GM12865 (cell line): ENCODE results near the gene TMEM131.

Source experiments
- DNase-seq: peaks from one replicate; pipeline ENCODE4 v3.0.0; 2010; ENCODE audit warnings: low read depth
- H3K4me3 ChIP-seq: 2 replicates; pipeline ENCODE4 v1.5.1; 2011; ENCODE audit warnings: mild to moderate bottlenecking, low read depth, low read length, control low read depth
- TF ChIP-seq, protein P1 (sequence below): IDR thresholded peaks from 2 replicates; pipeline ENCODE4 v1.5.1; 2011; ENCODE audit warnings: low read length, control low read depth, low read depth, inconsistent platforms; ENCODE audit not compliant: insufficient read depth; ENCODE audit errors: missing control alignments

Gene TMEM131

DNA sequence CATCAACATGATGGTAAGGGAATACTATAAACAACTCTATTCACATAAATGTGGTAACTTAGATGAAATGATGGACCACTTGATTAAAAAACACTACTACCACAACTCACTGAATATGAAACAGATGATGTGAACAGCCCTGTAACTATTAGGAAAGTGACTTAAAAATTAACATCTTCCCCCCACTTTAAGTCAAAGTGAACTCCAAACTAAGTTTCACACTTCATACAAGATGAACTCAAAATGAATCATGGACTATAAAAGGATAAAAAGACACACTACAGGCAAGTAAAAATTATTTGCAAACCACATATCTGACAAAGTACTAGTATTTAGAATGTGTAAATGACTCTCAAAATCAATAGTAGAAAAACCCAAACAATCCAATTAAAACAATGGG lies 210.8 kb downstream of the TMEM131 start:
- DNase-seq, result no peak
- H3K4me3 ChIP-seq, result no peak overlapping the region
- TF ChIP-seq, protein P1, sequence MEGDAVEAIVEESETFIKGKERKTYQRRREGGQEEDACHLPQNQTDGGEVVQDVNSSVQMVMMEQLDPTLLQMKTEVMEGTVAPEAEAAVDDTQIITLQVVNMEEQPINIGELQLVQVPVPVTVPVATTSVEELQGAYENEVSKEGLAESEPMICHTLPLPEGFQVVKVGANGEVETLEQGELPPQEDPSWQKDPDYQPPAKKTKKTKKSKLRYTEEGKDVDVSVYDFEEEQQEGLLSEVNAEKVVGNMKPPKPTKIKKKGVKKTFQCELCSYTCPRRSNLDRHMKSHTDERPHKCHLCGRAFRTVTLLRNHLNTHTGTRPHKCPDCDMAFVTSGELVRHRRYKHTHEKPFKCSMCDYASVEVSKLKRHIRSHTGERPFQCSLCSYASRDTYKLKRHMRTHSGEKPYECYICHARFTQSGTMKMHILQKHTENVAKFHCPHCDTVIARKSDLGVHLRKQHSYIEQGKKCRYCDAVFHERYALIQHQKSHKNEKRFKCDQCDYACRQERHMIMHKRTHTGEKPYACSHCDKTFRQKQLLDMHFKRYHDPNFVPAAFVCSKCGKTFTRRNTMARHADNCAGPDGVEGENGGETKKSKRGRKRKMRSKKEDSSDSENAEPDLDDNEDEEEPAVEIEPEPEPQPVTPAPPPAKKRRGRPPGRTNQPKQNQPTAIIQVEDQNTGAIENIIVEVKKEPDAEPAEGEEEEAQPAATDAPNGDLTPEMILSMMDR, result no peak

DNA sequence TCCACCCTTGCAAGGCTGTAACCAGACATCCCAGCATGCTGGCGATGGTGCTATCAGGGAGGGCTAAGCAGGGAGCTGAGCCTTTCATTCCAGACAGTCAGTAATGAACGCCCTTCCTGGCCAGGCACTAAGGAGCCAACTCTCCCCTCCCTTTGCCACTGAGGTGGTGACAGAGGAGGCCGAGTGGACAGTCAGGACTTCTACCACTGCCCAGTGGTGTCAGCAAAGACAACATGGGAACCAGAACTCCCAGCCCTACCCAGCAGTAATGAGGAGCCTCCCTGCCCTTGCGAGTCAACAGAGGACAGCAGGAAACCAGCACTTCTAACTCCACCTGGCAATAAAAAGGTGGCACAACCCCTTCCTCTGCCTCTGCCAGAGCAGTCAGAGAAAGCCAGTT lies 213.8 kb downstream of the TMEM131 start:
- TF ChIP-seq, protein P1, result no peak
- no peak overlapping the region for H3K4me3 ChIP-seq
- DNase-seq, result no peak

DNA sequence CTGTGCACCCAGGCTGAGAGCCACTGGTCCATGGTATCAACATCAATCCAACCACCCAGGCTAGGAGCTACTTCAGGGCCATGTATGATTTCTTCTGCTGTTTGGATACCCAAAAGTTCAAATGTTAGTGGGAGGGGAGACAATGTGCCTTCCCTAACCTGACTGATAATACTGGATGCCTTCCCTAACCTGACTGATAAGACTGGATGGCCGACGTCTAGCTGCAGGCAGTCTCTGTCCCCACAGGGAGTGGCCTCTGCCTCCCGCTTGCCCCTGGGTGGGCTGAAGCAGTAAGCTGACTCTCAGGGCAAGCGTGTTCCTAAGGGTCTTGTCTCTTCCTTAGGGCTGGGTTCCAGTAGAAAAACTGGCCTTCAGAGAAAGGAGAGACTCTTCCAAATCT lies 216.6 kb downstream of the TMEM131 start:
- no peak overlapping the region for H3K4me3 ChIP-seq
- DNase-seq, result no peak
- TF ChIP-seq, protein P1, result no peak

DNA sequence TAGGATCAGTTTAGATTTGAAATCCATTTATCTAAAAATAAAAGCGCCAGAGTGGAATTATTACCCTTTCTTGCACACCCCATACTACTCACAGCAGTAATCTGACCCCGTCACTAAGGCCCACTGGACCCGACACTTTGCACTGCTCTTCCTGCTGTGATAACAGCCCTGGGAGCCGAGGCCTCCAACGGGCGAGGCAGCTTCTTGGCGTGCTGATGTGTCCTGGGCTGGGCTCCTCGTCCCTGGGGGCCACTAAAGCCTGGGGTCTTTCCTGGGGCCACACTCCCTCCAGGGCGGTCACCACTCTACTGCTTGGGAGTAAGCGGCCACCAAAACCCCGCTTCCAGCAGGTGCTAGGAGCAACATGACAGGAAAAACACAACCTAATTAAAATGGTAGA lies 220.7 kb downstream of the TMEM131 start:
- no peak for DNase-seq
- TF ChIP-seq, protein P1, result no peak
- H3K4me3 ChIP-seq, result no peak overlapping the region

DNA sequence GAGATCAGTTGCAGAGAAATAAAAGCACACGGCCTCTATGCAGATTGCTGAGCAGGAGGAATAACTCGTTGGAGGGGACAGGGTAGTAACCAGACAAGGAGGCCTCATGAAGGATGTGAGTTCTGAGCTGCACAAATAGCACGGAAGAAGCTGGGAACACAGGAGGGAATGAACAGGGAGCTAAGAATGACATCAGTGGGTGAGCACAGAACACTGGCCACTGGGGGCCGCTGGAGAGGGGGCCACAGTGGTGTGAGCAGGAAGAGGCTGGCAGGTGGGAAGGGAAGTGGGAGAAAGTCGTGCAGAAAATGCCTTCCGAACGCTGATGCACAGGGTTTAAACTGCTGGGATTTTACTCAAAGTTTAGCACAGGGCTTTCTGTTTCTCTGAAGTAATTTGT lies 221.3 kb downstream of the TMEM131 start:
- no peak for DNase-seq
- TF ChIP-seq, protein P1, result peak; percentile 46
- H3K4me3 ChIP-seq, result no peak overlapping the region

DNA sequence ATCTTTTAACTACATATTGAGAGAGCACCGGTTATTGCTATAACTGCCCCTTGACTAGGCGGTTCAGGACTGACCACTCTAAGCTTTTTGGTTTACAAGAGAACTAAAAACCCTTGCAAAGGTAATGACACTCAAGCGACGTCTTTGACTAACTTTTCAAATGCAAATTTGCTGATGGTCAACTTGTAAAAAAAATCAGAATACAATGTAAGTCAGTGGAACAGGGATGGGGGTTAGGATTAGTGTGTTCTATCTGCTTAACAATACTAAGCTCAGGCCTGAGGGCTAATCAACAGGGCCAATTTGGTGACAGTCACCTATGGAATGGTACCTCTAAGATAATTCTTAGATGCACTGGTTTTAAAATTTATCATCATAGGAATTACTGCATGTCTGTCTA lies 225.3 kb downstream of the TMEM131 start:
- no peak for DNase-seq
- no peak overlapping the region for H3K4me3 ChIP-seq
- TF ChIP-seq, protein P1, result no peak

DNA sequence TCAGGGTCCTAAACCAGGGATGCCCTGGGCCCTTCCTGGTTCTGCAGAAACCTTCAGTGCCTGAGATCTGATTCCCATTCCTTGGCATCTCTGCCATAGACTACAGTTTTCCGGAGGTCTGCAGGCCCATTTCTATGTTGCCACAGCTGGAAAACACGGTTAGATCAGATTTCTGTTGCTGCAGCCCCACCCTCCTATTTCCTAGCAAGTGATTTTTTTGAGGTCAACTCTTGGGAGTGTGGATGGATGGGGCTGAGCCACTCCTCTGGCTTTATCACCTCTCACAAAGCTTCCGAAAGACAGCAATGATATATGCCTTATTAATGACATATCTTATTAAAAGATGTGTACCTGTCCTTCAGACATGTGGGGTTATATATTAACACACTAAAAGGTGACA lies 226.0 kb downstream of the TMEM131 start:
- TF ChIP-seq, protein P1, result no peak
- DNase-seq, result no peak
- H3K4me3 ChIP-seq, result no peak overlapping the region
